HG03159 (cell line): ENCODE data around the gene IDH2.

Experiments
- ATAC-seq: cut with Tn5 transposase; IDR thresholded peaks from one replicate; pipeline ENCODE4 v1.9.1; 2021; ENCODE audit warnings: mild to moderate bottlenecking, moderate library complexity; ENCODE audit not compliant: unreplicated experiment

Gene IDH2

GRCh38 chr15:90065682-90066049 is 36.6 kb downstream of the IDH2 start:
- ATAC-seq, result no peak

GRCh38 chr15:90064911-90065681 is 37.2 kb downstream of the IDH2 start:
- ATAC-seq, result no peak

GRCh38 chr15:90063770-90064247 is 38.5 kb downstream of the IDH2 start:
- no peak for ATAC-seq

- no peak for ATAC-seq
These were observed 39.1 kb downstream of the IDH2 start for GRCh38 chr15:90062973-90063769.

GRCh38 chr15:90062462-90062932 is 39.8 kb downstream of the IDH2 start:
- ATAC-seq, result no peak

GRCh38 chr15:90062023-90062442 is 40.2 kb downstream of the IDH2 start:
- no peak for ATAC-seq

- no peak for ATAC-seq
These were observed 41.5 kb downstream of the IDH2 start for GRCh38 chr15:90060797-90061196.

- ATAC-seq, result peak; percentile 85
These were observed 42.9 kb downstream of the IDH2 start for GRCh38 chr15:90059208-90059985.

- no peak for ATAC-seq
These were observed 43.5 kb downstream of the IDH2 start for GRCh38 chr15:90058775-90059174.

GRCh38 chr15:90058308-90058707 is 44.0 kb downstream of the IDH2 start:
- no peak for ATAC-seq

GRCh38 chr15:90056529-90056928 is 45.7 kb downstream of the IDH2 start:
- no peak for ATAC-seq

GRCh38 chr15:90055182-90055581 is 47.1 kb downstream of the IDH2 start:
- ATAC-seq, result no peak

- no peak for ATAC-seq
These were observed 47.6 kb downstream of the IDH2 start for GRCh38 chr15:90054618-90055097.

GRCh38 chr15:90053685-90054466 is 48.4 kb downstream of the IDH2 start:
- ATAC-seq, result no peak

GRCh38 chr15:90051874-90052273 is 50.4 kb downstream of the IDH2 start:
- ATAC-seq, result no peak

- ATAC-seq, result no peak
These were observed 52.3 kb downstream of the IDH2 start for GRCh38 chr15:90049666-90050604.

GRCh38 chr15:90049030-90049429 is 53.2 kb downstream of the IDH2 start:
- no peak for ATAC-seq

GRCh38 chr15:90047956-90048575 is 54.2 kb downstream of the IDH2 start:
- ATAC-seq, result no peak

- ATAC-seq, result peak; percentile 50
These were observed 55.3 kb downstream of the IDH2 start for GRCh38 chr15:90046911-90047392.
